Measurements from ENCODE around the gene OR1S2.

DNA sequence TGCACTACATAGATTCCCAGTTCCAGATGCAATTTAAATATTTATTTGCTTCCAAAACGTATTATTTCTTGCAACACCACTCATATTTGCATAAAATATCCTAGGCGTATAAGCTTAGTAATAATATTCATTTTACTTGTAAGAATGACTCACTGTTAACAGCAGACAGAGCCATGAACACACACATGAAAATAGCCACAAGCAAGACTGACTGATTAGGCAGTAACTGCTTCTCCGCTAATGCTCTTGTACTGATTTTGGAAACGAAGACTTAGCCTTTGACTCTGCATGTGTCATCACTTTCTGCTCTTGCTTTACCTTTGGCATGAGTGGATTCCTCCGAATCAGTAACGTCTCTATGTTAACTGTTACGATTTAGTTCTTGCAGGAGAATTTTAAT lies 18.8 kb upstream of the OR1S2 start:
- TF ChIP-seq CTCF (IDR thresholded peaks at IDR 0.05; ENCODE audit: borderline replicate concordance, extremely low read depth, low read length, poor library complexity, severe bottlenecking) (no peak), EZH2 (IDR thresholded peaks at IDR 0.05; ENCODE audit: borderline replicate concordance, low read depth, low read length, severe bottlenecking) (no peak)

Measured in DND-41 (cell line).